Measurements from ENCODE around the gene SLC6A3.

The SLC6A3 gene

DNA sequence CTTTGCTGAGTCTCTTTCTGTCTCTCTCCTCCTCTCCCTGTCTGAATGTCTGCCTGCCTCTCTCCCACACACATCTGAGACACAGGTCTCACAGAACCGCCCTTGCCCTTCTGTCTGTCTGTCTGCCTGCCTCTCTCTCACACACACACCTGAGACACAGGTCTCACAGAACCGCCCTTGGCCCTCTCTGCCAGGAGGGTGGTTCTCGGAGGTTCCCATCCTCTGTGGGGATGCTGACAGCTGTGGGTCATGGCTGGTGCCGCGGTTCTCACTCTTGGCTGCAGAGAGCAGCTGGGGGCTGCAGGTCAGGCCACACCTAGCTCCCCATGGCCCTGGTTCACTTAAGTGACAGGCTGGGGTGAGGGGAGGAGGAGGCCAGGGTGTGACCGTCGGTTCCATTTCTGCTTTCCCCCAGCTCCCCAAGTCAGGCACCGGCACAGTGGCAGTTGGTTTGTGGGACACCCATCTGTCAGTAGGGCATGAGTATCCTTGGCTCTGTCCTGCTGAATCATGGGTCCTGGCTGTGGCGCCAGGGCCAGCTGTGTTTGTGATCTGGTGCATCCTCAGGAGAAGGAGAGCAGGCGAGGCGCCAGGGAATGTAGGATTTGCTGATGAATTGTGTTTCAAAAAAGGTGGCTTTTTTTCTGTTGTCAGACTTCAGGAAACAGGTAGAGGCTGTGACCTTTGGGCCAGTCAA is 58.0 kb downstream of the SLC6A3 start:
- H3K9ac ChIP-seq (ENCODE audit: low read length): no peak overlapping the region
- no peak overlapping the region for H2BK120ac ChIP-seq (ENCODE audit: low read depth, low read length)
- H3K79me1 ChIP-seq (ENCODE audit: low read length): no peaks in the 10 kb centered on the region
- no peaks in the 10 kb centered on the region for H3K79me2 ChIP-seq (ENCODE audit: control insufficient read depth, insufficient read depth, low read length)
- H2BK5ac ChIP-seq (ENCODE audit: low read length): no peak overlapping the region
- no peak overlapping the region for H3K4me2 ChIP-seq (ENCODE audit: low read length)
- no peak overlapping the region for H4K5ac ChIP-seq (ENCODE audit: low read length)
- no peak overlapping the region for H3K4ac ChIP-seq (ENCODE audit: low read depth, low read length)
- no peak overlapping the region for H3K4me3 ChIP-seq (ENCODE audit: low read length)
- H3K18ac ChIP-seq (ENCODE audit: low read length): no peak overlapping the region
- DNase-seq: no peak
- no peak overlapping the region for H3K56ac ChIP-seq (ENCODE audit: low read length)
- H2BK15ac ChIP-seq (replicated peaks; ENCODE audit: low read depth): no peak overlapping the region
- H3K27ac ChIP-seq (ENCODE audit: low read depth, low read length): no peak overlapping the region
- H2AK5ac ChIP-seq (ENCODE audit: low read length): no peak overlapping the region
- no peaks in the 10 kb centered on the region for H3K36me3 ChIP-seq (ENCODE audit: control insufficient read depth, insufficient read depth, low read length)
- H4K8ac ChIP-seq (ENCODE audit: low read depth, low read length): no peak overlapping the region
- no CpG with 5 or more reads among the region's 11 CpGs for WGBS (ENCODE audit: extremely low coverage, insufficient coverage, low lambda C conversion rate)
- peaks cover 6% of the 10 kb centered on the region for H3K27me3 ChIP-seq (ENCODE audit: insufficient read depth, low read length, poor library complexity)
- no peaks in the 10 kb centered on the region for H3K4me1 ChIP-seq (ENCODE audit: control insufficient read depth, low read depth, low read length)
- H3K23ac ChIP-seq (ENCODE audit: low read length): no peak overlapping the region

DNA sequence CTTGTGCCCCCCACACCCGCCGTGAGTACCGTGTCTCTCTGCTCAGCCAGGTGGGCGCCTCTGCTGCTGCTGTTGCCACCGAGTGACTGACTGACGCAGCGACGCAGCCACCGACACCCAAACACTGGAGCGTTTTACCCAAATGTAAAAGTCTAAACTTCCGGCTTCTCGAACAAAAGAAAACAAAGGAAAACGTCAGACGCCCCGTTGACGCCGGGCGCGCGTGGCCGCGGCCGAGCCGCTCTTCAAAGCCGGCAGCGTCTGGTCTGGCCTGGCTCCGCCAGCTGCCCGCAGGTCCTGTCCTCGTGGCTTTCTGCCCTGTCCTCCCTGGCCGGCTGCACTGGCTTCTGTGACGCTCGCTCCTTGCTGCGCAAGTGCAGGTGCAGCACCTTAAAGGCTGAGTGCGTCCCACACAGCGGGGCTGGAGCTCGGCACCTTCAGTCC is 58.9 kb downstream of the SLC6A3 start:
- Histone ChIP-seq H3K9ac (ENCODE audit: low read length) (peak overlapping the region; percentile 50), H4K5ac (ENCODE audit: low read length) (no peak overlapping the region), H3K27ac (ENCODE audit: low read depth, low read length) (no peak overlapping the region), H4K8ac (ENCODE audit: low read depth, low read length) (no peak overlapping the region), H3K36me3 (ENCODE audit: control insufficient read depth, insufficient read depth, low read length) (no peaks in the 10 kb centered on the region), H3K18ac (ENCODE audit: low read length) (no peak overlapping the region), H3K27me3 (ENCODE audit: insufficient read depth, low read length, poor library complexity) (peaks cover 6% of the 10 kb centered on the region), H3K56ac (ENCODE audit: low read length) (peak overlapping the region; percentile 80), H2BK5ac (ENCODE audit: low read length) (no peak overlapping the region), H3K23ac (ENCODE audit: low read length) (no peak overlapping the region), H3K4me2 (ENCODE audit: low read length) (peak overlapping the region; percentile 87), H2BK120ac (ENCODE audit: low read depth, low read length) (no peak overlapping the region), H2BK15ac (replicated peaks; ENCODE audit: low read depth) (no peak overlapping the region), H3K4me3 (ENCODE audit: low read length) (peak overlapping the region; percentile 24), H3K4ac (ENCODE audit: low read depth, low read length) (no peak overlapping the region), H3K79me2 (ENCODE audit: control insufficient read depth, insufficient read depth, low read length) (no peaks in the 10 kb centered on the region), H3K79me1 (ENCODE audit: low read length) (no peaks in the 10 kb centered on the region), H3K4me1 (ENCODE audit: control insufficient read depth, low read depth, low read length) (no peaks in the 10 kb centered on the region), H2AK5ac (ENCODE audit: low read length) (no peak overlapping the region)
- peak; percentile 33 for DNase-seq
- WGBS (ENCODE audit: extremely low coverage, insufficient coverage, low lambda C conversion rate): no CpG with 5 or more reads among the region's 36 CpGs

- Histone ChIP-seq H3K79me1 (ENCODE audit: low read length) (no peaks in the 10 kb centered on the region), H3K4me2 (ENCODE audit: low read length) (peak overlapping the region; percentile 87), H2BK15ac (replicated peaks; ENCODE audit: low read depth) (no peak overlapping the region), H2BK120ac (ENCODE audit: low read depth, low read length) (no peak overlapping the region), H4K8ac (ENCODE audit: low read depth, low read length) (no peak overlapping the region), H4K5ac (ENCODE audit: low read length) (no peak overlapping the region), H2BK5ac (ENCODE audit: low read length) (no peak overlapping the region), H3K27me3 (ENCODE audit: insufficient read depth, low read length, poor library complexity) (peaks cover 6% of the 10 kb centered on the region), H2AK5ac (ENCODE audit: low read length) (no peak overlapping the region), H3K4ac (ENCODE audit: low read depth, low read length) (no peak overlapping the region), H3K79me2 (ENCODE audit: control insufficient read depth, insufficient read depth, low read length) (no peaks in the 10 kb centered on the region), H3K4me1 (ENCODE audit: control insufficient read depth, low read depth, low read length) (no peaks in the 10 kb centered on the region), H3K4me3 (ENCODE audit: low read length) (peak overlapping the region; percentile 24), H3K56ac (ENCODE audit: low read length) (peak overlapping the region; percentile 80), H3K9ac (ENCODE audit: low read length) (peak overlapping the region; percentile 50), H3K23ac (ENCODE audit: low read length) (no peak overlapping the region), H3K18ac (ENCODE audit: low read length) (no peak overlapping the region), H3K36me3 (ENCODE audit: control insufficient read depth, insufficient read depth, low read length) (no peaks in the 10 kb centered on the region), H3K27ac (ENCODE audit: low read depth, low read length) (no peak overlapping the region)
- peak; percentile 55 for DNase-seq
- WGBS (ENCODE audit: extremely low coverage, insufficient coverage, low lambda C conversion rate): no CpG with 5 or more reads among the region's 48 CpGs
Measured at GRCh38 chr5:1385395-1386273, 59.6 kb downstream of the SLC6A3 start.

- Histone ChIP-seq H3K79me1 (ENCODE audit: low read length) (no peaks in the 10 kb centered on the region), H3K4ac (ENCODE audit: low read depth, low read length) (no peak overlapping the region), H2BK120ac (ENCODE audit: low read depth, low read length) (no peak overlapping the region), H3K27ac (ENCODE audit: low read depth, low read length) (no peak overlapping the region), H3K9ac (ENCODE audit: low read length) (no peak overlapping the region), H3K4me2 (ENCODE audit: low read length) (no peak overlapping the region), H3K4me3 (ENCODE audit: low read length) (no peak overlapping the region), H3K23ac (ENCODE audit: low read length) (no peak overlapping the region), H3K27me3 (ENCODE audit: insufficient read depth, low read length, poor library complexity) (peaks cover 6% of the 10 kb centered on the region), H3K56ac (ENCODE audit: low read length) (no peak overlapping the region), H4K8ac (ENCODE audit: low read depth, low read length) (no peak overlapping the region), H2BK15ac (replicated peaks; ENCODE audit: low read depth) (no peak overlapping the region), H3K36me3 (ENCODE audit: control insufficient read depth, insufficient read depth, low read length) (no peaks in the 10 kb centered on the region), H2BK5ac (ENCODE audit: low read length) (no peak overlapping the region), H3K4me1 (ENCODE audit: control insufficient read depth, low read depth, low read length) (no peaks in the 10 kb centered on the region), H2AK5ac (ENCODE audit: low read length) (no peak overlapping the region), H4K5ac (ENCODE audit: low read length) (no peak overlapping the region), H3K79me2 (ENCODE audit: control insufficient read depth, insufficient read depth, low read length) (no peaks in the 10 kb centered on the region), H3K18ac (ENCODE audit: low read length) (no peak overlapping the region)
- WGBS (ENCODE audit: extremely low coverage, insufficient coverage, low lambda C conversion rate): no CpG with 5 or more reads among the region's 10 CpGs
- DNase-seq: no peak
Measured at GRCh38 chr5:1384521-1384920, 60.7 kb downstream of the SLC6A3 start.

DNA sequence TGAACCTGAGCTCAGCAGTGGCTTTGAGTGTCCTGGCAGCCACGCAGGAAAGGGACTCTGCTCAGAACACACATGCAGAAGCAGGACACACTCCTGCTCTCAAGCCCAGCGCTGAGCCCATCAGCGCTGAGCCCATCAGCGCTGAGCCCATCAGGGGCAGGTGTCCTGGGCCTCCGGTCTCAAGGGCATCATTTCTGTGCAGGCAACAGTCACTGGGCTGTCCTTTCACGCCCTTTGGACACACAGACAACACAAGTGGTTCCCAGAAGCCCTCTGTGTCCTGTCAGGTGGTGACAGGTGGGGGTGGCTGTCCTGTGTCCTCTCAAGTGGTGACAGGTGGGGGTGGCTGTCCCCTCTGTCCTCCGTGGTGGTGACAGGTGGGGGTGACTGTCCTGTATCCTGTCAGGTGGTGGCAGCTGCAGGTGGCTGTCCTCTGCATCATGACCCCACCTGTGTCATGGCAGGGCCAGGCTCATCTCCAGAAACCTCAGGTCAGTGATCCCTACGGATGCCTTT is 61.3 kb downstream of the SLC6A3 start:
- Histone ChIP-seq H3K4me1 (ENCODE audit: control insufficient read depth, low read depth, low read length) (no peaks in the 10 kb centered on the region), H3K27me3 (ENCODE audit: insufficient read depth, low read length, poor library complexity) (peaks cover 6% of the 10 kb centered on the region), H3K36me3 (ENCODE audit: control insufficient read depth, insufficient read depth, low read length) (no peaks in the 10 kb centered on the region), H2BK120ac (ENCODE audit: low read depth, low read length) (no peak overlapping the region), H2BK5ac (ENCODE audit: low read length) (no peak overlapping the region), H2AK5ac (ENCODE audit: low read length) (no peak overlapping the region), H3K9ac (ENCODE audit: low read length) (no peak overlapping the region), H3K23ac (ENCODE audit: low read length) (no peak overlapping the region), H3K4ac (ENCODE audit: low read depth, low read length) (no peak overlapping the region), H3K79me2 (ENCODE audit: control insufficient read depth, insufficient read depth, low read length) (no peaks in the 10 kb centered on the region), H3K79me1 (ENCODE audit: low read length) (no peaks in the 10 kb centered on the region), H3K56ac (ENCODE audit: low read length) (no peak overlapping the region), H3K27ac (ENCODE audit: low read depth, low read length) (no peak overlapping the region), H3K18ac (ENCODE audit: low read length) (no peak overlapping the region), H4K5ac (ENCODE audit: low read length) (no peak overlapping the region), H3K4me3 (ENCODE audit: low read length) (no peak overlapping the region), H4K8ac (ENCODE audit: low read depth, low read length) (no peak overlapping the region), H2BK15ac (replicated peaks; ENCODE audit: low read depth) (no peak overlapping the region), H3K4me2 (ENCODE audit: low read length) (no peak overlapping the region)
- no peak for DNase-seq
- no CpG with 5 or more reads among the region's 8 CpGs for WGBS (ENCODE audit: extremely low coverage, insufficient coverage, low lambda C conversion rate)

Measured in mesendoderm (in vitro differentiated cells).